GM18511 (cell line): ENCODE results near the gene ERCC6L2.

Experiments
- ATAC-seq: cut with Tn5 transposase; IDR thresholded peaks from one replicate; pipeline ENCODE4 v1.9.1; 2021; ENCODE audit warnings: mild to moderate bottlenecking, moderate library complexity; ENCODE audit not compliant: unreplicated experiment

Gene ERCC6L2

DNA sequence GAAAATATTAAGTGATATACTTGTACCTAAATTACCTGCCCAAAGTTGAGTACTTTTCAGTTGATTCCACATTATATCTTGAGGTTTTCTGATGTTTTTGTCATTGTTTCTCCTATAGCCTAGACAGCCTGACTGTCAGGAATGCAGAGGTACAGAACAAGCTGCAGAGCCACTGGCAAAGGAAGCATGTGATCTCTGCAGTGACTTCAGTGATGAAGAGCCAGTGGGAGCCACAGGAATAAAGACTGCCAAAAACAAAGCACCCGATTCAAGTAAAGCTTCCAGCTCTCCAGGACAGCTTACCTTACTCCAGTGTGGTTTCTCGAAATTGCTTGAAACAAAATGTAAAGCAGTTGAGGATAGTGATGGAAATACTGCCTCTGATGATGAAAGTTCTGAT is 96.3 kb downstream of the ERCC6L2 start:
- ATAC-seq: no peak

DNA sequence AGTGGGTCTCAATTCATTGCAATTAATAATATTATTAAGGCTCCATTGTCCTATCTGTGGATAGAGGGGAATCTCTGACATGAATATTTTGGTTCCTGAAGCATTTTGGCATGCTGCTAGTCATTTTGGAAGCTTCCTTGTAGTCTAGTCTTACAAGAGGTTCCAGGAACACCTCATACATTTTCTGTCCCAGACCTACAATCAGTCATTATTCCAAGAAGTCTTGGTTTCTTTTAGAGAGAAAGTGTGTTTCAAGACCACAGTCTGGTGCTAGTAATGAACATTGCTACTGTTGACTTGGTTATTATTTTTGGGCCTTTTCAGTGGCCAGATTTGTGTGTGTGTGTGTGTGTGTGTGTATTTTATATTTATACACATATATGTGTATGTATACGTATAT is 98.9 kb downstream of the ERCC6L2 start:
- no peak for ATAC-seq

DNA sequence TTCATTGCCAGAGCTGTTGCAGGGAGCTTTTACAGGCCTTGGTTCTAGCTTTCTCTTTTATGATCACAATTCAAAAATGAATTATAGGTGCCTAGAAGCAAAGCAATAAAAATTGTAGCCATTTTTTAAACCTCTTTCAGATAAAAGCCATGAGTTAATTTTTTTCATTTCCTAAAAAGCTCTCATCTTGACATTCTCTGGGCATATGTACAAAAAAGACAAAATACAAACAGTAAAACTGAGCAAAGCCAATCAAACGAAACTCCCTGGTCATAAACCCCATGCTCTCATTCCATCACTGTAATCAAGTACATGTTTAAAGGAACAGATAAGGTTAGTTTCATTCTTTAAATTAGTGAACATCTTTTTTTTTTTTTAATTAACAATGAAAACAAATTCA is 101.9 kb downstream of the ERCC6L2 start:
- no peak for ATAC-seq

DNA sequence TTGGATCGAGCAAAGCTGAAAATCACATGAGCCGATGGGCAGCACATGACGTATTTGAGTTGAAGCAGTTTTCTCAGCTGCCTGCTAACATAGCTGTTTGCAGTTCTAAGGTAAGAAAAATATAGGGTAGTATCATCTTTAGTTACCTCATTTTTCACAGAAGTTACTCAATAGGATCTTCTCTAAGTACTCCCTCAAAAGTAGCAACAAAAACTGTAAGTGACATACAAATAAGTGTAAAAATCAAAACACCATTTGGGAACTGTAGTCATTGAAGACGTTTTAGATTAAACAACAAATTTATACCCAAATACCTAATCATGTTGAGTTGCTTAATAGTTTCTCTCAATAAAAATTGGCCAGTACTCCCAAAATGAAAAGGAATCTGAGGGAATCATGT is 102.6 kb downstream of the ERCC6L2 start:
- no peak for ATAC-seq

DNA sequence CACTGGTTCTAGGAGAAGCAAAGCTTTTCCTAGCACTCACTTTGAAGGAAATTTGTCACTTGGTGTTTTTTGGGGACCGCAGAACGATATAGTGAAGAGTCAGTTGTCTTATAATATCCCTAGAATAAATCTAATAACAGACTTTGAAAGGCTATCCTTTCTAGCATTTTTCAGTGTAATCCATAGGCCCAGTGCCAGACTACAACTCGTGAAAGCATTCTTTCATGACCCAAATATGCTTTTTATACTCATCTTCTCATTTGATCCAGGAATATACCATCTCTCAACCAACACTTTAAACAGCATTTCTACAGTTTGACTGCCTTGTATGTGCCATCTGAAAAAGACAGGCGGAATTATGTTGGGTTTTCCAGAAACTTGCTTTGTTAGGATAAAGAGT is 104.0 kb downstream of the ERCC6L2 start:
- no peak for ATAC-seq

DNA sequence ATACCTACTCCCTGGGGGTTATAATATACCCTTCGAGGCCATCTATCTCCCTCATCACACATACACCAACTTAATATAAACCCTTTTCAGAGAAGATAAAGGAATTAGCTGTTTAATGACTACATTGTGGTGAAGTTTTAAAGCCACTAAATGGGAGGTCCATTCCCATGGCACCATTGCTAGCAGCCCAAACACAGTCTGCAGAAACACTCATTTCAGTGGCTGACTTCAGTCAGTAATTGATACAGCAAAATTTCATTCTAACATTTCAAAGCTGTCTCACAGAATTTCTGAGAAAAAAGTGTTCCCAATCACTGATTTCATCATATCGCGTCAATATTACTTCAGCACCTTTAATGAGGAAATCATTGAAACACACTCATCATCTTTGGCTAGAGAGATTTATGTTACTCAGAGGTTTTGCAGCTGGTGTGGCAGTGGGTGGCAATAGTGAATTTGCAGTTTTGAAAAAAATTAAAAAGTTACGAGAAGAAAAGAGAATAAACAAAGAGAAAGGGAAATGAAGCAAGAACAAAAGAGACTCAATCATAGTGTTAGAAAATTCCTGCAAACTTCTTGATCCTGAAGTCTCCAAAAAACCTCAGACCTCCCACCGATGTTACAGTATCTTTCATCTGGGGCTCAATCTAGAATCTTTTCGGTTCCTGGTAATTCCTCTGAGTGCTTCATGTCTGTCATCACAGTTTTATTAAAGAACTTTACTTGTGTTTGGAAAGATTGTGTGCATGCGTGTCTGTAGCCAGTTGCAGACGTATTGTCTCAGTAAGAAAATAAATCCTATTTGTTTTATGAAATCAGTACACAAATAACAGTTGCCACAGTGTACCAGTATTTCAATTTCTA is 105.0 kb downstream of the ERCC6L2 start:
- no peak for ATAC-seq

DNA sequence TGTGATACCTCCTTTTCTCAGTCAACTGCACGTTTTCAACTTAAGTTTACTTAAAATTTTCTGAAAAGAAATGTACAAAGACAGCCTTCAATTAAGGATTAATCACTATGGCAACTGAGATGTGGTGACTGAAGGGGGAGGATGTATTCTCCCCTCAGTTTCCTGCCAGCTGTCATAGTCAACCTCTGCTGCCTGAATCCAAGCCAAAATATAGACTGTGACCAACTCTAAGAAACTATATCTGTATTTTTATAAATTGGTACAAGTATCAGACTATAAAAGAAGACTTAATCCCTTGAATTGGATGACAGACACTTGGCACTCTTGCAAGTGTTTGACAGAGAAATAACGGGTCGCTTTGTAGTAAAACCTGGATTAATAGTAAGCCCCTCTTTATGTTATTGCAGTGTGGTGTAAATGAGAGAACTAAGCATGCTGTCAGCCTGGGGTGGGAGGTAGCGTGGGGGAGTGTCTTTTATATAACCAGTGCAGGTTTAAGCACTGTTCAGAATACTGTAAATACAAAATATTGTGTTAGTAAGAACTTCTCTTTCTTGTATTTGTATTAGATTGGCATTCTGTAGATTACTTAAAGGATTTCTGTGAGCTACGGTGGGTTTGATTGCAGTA is 106.4 kb downstream of the ERCC6L2 start:
- ATAC-seq: no peak

DNA sequence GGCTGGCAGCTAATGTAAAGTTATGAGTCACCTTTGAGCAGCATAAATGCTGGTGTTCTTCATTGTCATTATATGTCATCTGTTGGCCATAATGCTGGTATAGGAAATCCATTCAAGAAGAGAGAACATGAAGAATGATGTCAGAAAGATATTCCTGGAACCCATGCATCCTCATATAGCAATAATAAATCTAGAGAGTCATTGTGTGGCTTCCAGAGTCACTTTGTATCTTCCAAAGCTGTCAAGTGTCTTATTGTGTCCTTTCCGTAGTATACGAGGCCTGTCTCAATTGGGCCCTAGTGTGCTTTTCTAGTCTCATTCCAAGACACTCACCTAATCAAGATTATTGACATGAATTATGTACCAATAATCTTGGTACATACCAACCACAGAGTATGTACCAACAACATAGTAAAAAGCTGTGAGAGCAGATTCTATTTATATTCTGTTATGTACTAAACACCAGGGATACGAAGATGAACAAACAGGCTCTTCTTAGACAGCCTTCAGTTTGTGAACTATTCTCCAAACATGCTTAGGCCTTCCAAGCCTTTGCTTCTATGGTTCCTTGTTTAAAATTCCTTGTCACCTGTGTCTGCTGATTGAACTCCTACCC is 110.1 kb downstream of the ERCC6L2 start:
- ATAC-seq: no peak

DNA sequence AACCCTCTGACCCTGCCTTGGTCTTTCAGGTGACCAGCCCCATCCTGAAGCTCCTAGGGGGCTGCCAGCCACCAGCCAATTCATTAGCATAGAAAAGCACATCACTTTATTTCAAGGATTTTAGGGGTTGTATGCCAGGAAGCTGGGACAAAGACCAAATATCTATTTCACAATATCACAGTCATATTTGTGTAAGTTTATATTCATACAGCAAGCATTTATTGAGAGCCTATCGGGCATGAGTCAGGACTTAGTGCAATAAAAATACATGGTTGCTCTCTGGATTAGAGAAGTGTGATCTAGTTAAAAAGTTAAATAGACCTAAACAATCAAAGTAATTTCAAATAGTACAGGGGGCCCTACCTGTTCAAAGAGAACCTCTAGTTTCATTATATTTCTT is 113.8 kb downstream of the ERCC6L2 start:
- no peak for ATAC-seq

DNA sequence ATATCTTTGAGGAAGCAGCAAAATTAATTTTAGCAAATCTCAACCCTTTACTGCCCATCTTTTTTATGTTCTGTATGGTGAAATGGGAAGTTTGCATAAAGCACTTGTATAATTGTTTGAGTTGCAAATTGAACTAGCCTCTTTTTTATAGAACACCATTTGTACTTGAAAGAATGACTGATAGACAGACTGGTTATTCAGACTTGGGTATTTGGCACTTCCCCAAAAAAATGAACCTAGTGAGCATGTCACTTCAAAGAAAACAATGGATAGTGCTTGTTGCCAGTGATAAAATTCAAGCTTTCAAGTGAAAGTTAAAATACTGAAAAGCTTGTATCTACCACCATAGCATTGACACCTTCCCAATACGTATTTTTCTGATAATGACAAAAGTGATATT is 115.8 kb downstream of the ERCC6L2 start:
- ATAC-seq: no peak

DNA sequence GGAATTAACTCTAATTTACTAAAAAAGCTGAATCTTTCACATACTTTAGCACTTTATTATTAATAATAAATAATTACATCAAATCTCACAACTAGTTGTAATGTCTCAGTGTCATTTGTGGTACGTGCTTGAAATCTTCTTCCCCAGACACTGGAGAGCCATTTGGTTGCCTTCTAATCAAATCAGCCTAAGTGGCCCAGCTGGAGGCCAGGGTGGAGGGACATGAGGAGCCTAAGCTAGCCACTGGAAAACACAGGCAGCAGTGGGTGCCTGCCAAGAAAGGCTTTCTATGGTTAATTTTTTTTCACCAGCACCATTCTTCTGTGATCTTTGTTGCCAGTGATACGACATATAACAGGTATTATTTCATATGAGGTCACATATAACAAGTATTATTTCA is 117.0 kb downstream of the ERCC6L2 start:
- ATAC-seq: no peak

DNA sequence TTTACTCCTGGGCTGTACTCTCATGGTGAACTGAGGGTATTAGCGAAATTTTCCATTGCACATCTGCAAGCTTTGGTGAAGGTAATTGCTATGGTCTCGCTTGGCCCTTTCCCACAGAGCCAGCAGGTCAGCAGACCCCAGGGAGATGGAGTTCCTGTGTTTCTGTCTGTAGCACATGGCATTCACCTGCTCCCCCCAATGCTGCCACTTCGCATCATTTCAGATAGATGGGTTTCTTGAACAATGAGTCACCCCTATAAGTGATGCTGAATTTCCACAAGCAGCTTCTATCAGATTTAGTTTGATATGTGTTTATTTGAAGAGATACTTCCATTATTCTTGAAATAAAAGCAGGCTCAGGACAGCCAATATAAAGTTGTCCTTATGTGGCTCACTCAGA is 117.8 kb downstream of the ERCC6L2 start:
- ATAC-seq: no peak

DNA sequence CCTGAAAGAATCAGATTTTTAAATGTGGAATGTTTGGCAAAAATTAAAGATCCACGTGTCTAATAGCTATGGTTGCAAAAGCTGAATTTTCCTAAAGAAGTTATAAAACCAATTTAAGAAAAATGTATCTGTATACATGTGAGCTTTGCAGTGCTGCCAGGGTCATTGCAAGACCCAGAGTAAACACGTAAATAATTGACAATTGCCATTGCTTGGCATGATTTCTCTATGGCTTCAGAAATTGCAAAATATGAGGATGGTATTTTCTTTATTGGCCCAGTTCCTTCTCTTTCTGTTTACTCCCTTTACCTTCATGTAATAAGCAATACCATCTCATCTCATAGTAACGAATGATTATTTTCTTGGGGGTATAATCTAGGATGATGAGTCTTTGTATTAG is 123.9 kb downstream of the ERCC6L2 start:
- no peak for ATAC-seq

DNA sequence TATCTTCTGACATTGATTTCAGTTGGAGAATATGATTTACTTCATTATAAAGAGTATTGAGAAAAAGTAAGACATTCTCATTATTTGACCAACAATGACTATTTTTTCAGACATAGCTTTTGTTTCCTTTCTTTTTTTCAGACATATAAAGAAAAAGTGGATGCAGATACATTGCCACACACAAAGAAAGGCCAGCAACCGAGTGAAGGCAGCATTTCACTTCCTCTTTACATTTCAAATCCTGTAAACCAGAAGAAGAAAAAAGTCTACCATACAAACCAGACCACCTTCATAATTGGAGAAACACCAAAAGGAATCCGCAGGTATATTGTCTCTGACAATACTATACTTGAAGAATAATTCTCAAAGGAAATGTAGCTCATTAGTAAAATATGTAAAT is 128.9 kb downstream of the ERCC6L2 start:
- no peak for ATAC-seq

DNA sequence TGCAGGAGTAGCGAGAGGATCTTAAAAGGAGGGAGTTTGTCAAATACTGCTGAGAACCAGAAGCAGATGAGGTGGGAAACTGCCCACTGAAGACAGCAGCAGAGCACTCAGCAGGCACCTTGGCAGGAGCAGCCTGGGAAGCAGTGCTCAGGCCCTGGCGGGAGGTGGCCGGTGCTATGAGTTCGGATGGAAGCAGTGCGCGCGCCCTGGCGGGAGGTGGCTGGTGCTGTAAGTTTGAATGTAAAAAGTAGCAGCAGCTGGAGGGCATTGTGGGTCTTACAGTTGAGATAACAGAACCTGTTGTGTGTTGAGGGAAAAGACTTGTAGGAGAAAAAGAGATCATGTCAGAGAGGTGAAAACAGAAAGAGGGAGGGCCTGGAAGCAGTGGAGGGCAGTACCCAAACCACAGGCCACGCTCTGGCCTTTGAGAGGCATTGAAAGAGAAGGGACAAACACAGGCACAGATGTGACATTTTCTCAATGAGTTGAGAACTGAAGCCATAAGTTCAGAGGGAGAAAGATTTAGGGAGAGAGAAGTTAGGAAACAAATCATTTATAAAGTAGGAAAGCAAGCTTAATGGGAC is 130.9 kb downstream of the ERCC6L2 start:
- no peak for ATAC-seq

DNA sequence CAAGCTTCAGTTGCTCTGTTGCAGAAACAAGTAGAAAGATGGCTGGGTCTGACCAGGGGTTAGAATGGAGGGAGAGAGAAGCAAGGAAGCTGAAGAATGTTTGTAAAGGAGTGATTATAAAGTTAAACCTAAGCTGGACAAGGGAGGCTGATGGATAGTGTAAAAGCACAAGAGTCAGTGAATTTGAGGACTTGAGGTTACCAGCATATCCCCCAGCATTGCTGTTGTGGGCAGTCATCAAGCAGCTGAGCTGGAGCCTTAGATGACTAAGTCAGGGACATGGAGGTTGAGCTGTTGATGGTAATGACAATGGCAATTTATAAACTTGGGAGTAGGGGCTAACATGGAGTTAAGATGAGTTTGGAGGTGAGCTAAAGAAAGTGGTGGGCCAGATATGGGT is 131.5 kb downstream of the ERCC6L2 start:
- no peak for ATAC-seq

DNA sequence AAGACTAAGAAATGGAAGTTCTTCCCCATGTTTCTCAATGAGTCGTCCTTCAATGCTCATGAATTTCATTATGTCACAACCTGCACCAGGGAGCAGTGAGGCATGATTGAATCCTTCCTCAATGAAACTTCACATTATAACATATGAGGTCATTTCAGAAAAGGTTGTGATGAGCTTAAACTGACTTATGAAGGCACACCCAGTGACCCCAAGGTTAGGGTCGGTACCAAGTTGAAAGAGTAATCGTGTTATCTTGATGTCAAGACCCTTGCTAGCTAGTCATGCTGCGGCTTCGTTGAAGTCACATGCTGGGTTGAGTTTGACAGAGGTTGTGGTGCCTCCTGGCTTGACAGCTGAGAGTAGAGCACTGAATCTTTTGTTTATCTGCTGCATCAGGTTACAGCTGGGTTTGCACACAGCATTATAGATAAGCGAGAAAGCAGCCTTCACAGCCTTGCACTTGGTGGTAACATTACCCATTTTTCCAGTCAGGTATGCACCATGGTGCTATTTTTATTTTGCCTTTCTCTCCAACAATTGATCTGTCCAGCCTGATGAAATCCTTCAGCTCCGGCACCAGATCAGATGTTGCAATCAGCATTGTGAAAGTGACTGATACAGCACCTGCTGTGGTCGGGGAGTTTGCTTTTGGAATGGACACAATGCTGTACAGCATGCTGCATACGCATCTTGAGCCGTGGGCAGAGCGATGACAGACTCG is 133.2 kb downstream of the ERCC6L2 start:
- no peak for ATAC-seq

DNA sequence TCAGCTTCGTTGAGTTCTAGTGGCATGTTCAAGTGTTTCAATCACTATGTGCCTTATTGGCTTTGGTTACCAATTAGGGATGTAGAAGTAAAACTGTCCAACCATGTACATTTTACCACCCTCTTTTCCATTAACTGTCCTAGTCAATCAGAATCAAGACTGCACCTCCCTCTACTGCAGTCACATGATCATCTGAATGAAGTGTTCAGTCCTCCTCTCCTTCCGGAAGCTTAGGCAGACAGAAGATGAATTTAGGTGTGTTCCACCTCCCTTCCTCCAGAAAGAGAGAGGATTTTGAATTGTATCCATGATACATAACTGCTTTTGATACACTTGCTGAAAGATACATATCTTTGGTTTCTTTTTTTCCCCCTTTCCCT is 133.7 kb downstream of the ERCC6L2 start:
- no peak for ATAC-seq

DNA sequence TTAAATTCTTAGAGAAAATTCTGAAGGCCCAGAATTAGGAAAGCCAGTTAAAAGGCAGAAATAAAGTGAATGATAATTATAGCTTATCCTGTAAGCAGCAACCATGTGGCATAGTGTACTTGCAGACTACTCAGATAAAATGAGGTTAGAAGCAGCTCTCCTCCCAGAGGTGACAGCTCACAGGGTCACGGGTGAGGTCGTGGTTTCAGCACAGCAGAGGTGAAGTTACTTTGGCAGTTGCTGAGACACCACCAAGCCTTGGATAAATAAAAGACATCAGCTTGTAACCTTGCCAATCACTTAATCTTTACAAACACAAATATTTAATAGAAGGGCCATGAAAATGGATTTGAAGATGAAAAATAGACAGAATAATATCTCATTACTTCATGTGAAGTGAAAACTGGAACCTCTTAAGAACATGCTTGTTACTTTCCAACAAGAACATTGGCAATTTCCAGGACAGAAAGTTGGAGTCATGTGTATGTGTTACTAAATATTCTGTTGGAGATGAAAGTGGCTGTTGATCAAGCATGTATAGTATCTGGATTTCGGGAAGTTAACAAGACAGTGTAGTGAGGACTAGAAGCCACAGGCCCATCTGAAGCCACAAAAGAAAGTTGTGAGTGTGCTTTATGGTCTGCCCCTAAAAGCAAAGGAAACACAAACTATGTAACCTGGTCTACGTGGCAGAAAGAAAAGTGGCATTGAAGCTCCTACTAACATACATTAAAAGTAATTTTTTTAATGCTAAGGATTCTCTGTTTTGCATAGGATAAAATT is 134.4 kb downstream of the ERCC6L2 start:
- ATAC-seq: no peak

DNA sequence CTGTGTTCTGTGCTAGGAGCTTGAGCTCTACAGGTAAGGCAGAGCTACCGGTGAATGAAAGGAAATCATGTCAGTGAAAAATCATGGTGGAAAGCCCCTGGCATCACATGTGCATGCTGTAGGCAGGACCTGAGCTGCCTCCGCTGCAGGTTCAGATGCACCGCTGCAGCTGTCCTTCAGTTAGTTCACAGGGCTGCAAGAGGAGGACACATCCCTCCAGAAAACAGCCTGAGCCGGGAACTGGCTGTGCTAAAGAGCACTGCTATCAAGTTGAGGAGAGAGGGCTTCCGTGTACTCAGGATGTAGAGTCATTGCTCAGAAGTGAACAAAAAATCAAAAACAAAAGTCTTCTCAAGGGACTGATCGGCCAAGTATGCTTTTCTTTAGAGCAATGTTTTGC is 138.6 kb downstream of the ERCC6L2 start:
- no peak for ATAC-seq
